Measurements from ENCODE around the gene NPAS3. TPM values are rescaled to one million over a fixed set of nuclear protein-coding genes. Genes with fewer than 3 reads are reported as not detected.

The NPAS3 gene
- polyA plus RNA-seq, 2 of the 4 experiments (the other 2 are of a cell fraction) = not detected

DNA sequence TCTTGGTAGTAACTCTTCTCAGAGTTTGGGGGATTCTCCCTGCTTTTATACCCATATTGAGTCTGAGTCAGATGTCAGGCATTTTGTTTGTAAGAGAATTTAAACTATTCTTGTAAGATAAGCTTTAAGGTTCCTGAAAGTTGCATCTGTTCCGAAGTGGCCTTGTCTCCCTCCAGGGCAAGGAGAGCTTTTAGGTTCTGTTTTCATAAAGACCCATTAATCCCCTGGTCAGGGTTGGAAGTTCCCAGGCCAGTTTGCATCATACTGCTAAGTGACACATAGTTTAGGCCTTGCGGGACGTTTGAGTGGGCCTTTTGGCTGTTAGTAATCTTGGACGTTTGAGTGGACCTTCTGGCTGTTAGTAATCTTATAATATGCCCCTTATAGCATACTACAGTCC, 396.7 kb downstream of the NPAS3 start:
- no peak for DNase-seq (ENCODE audit: low read depth in 1 of 2, low spot score in 1 of 2)
- no peaks in the 10 kb centered on the region for H3K4me1 ChIP-seq
- no peak overlapping the region for H3K27ac ChIP-seq
- no peak overlapping the region for H3K4me2 ChIP-seq
- CTCF ChIA-PET = no interaction called here
- POLR2A ChIA-PET = no interaction called here
- FAIRE-seq = no peak
- H3K4me3 ChIP-seq = no peak overlapping the region
- no peak for TF ChIP-seq EHF (CRISPR knock-in tag; IDR thresholded peaks at IDR 0.05)
- no peak for TF ChIP-seq BCL3 (IDR thresholded peaks at IDR 0.05)
- no peak for TF ChIP-seq CHD2 (IDR thresholded peaks at IDR 0.05; ENCODE audit: low read length, partially characterized antibody)
- TF ChIP-seq KDM1A (IDR thresholded peaks at IDR 0.05; ENCODE audit: low read depth) = no peak
- TF ChIP-seq KDM5A (IDR thresholded peaks at IDR 0.05) = no peak
- TF ChIP-seq PHF8 (IDR thresholded peaks at IDR 0.05; ENCODE audit: borderline replicate concordance, low read depth) = no peak
- no peak for TF ChIP-seq RFX5 (IDR thresholded peaks at IDR 0.05)
- TF ChIP-seq E2F6 (IDR thresholded peaks at IDR 0.05; ENCODE audit: borderline replicate concordance, low read depth) = no peak
- TF ChIP-seq ESRRA (IDR thresholded peaks at IDR 0.05; ENCODE audit: borderline replicate concordance, low read length) = no peak
- no peak for TF ChIP-seq ZSCAN20 (CRISPR knock-in tag; IDR thresholded peaks at IDR 0.05)
- no peak for TF ChIP-seq FOSB (CRISPR knock-in tag; IDR thresholded peaks at IDR 0.05)
- no peak for TF ChIP-seq RARB (CRISPR knock-in tag; IDR thresholded peaks at IDR 0.05)
- no peak for TF ChIP-seq BHLHE40 (IDR thresholded peaks at IDR 0.05; ENCODE audit: low read depth, low read length)
- TF ChIP-seq MYC (IDR thresholded peaks at IDR 0.05; ENCODE audit: borderline replicate concordance, low read length) = no peak
- no peak for TF ChIP-seq GATA3 (IDR thresholded peaks at IDR 0.05; ENCODE audit: borderline replicate concordance)
- WGBS (ENCODE audit: missing lambda C conversion rate) = 20% methylated on average over 4 of the region's 4 CpGs
- no peak for ATAC-seq
- no peaks in the 10 kb centered on the region for H3K9me3 ChIP-seq

GRCh38 chr14:33342299-33342974, 403.8 kb downstream of the NPAS3 start:
- ChIA-PET CTCF (interaction anchor here (1.6 kb wide), 1 partner anchor 17 kb away, joined by 3 read pairs; no protein-coding TSS in a partner anchor), POLR2A (no interaction called here)
- FAIRE-seq (no peak), ATAC-seq (no peak), DNase-seq (ENCODE audit: low read depth in 1 of 2, low spot score in 1 of 2) (no peak)
- TF ChIP-seq CBX8 (IDR thresholded peaks at IDR 0.05) (no peak), TP53 (CRISPR knock-in tag; IDR thresholded peaks at IDR 0.05) (no peak), GATA3 (IDR thresholded peaks at IDR 0.05; ENCODE audit: borderline replicate concordance) (no peak), MAZ (IDR thresholded peaks at IDR 0.05; ENCODE audit: borderline replicate concordance, low read depth, low read length) (no peak), HMGXB4 (CRISPR knock-in tag; IDR thresholded peaks at IDR 0.05; ENCODE audit: borderline replicate concordance) (no peak), ZNF302 (CRISPR knock-in tag; IDR thresholded peaks at IDR 0.05) (no peak), FOSL2 (IDR thresholded peaks at IDR 0.05) (no peak), FOSL2 (CRISPR knock-in tag; IDR thresholded peaks at IDR 0.05) (no peak), POLR2AphosphoS2 (conservative IDR thresholded peaks at IDR 0.05; ENCODE audit: low read length) (no peak), KDM5A (IDR thresholded peaks at IDR 0.05) (no peak)
- no peak overlapping the region for H3K4me3 ChIP-seq
- no peaks in the 10 kb centered on the region for H3K9me3 ChIP-seq
- no peak overlapping the region for H3K27ac ChIP-seq
- H3K4me1 ChIP-seq = no peaks in the 10 kb centered on the region
- no peak overlapping the region for H3K4me2 ChIP-seq
- WGBS (ENCODE audit: missing lambda C conversion rate) = 6% methylated on average over 3 of the region's 3 CpGs

All from A549 (cell line).